ENCODE results near the gene PRCC. TPM values are rescaled to one million over a fixed set of nuclear protein-coding genes. Genes with fewer than 3 reads are reported as not detected.

Gene PRCC
- total and polyA plus RNA-seq, 2 of the 13 experiments (the other 11 are each of a cell fraction or from before 2014, with no cell fraction given) = 24.2 to 40.5 TPM

- TF ChIP-seq POGK (CRISPR knock-in tag; conservative IDR thresholded peaks at IDR 0.05) (no peak), ELF4 (CRISPR knock-in tag; IDR thresholded peaks at IDR 0.05; ENCODE audit: borderline replicate concordance) (no peak), BRCA1 (CRISPR knock-in tag; IDR thresholded peaks at IDR 0.05) (no peak), NKX3-1 (CRISPR knock-in tag; IDR thresholded peaks at IDR 0.05) (no peak), AGO2 (optimal IDR thresholded peaks at IDR 0.05; ENCODE audit: low read depth, low read length) (no peak), CEBPG (CRISPR knock-in tag; IDR thresholded peaks at IDR 0.05) (no peak), PAF1 (CRISPR knock-in tag; IDR thresholded peaks at IDR 0.05) (no peak), WIZ (CRISPR knock-in tag; IDR thresholded peaks at IDR 0.05) (no peak), GMEB1 (CRISPR knock-in tag; IDR thresholded peaks at IDR 0.05; ENCODE audit: borderline replicate concordance) (no peak), NFE2 (CRISPR knock-in tag; IDR thresholded peaks at IDR 0.05) (no peak), ZSCAN20 (CRISPR knock-in tag; IDR thresholded peaks at IDR 0.05; ENCODE audit: borderline replicate concordance) (no peak), SNRNP70 (IDR thresholded peaks at IDR 0.05; ENCODE audit: low read depth, low read length) (no peak), FOXK1 (CRISPR knock-in tag; IDR thresholded peaks at IDR 0.05; ENCODE audit: borderline replicate concordance, low read depth) (no peak), ZNF672 (CRISPR knock-in tag; IDR thresholded peaks at IDR 0.05) (no peak), GTF2F1 (IDR thresholded peaks at IDR 0.05; ENCODE audit: low read length) (no peak), U2AF1 (optimal IDR thresholded peaks at IDR 0.05; ENCODE audit: low read depth, low read length) (no peak), YEATS2 (CRISPR knock-in tag; IDR thresholded peaks at IDR 0.05; ENCODE audit: borderline replicate concordance) (no peak), U2AF2 (IDR thresholded peaks at IDR 0.05; ENCODE audit: low read depth, low read length) (no peak), KDM2A (CRISPR knock-in tag; IDR thresholded peaks at IDR 0.05; ENCODE audit: borderline replicate concordance, low read depth) (no peak), PHF21A (CRISPR knock-in tag; IDR thresholded peaks at IDR 0.05) (no peak), NR3C1 (CRISPR knock-in tag; IDR thresholded peaks at IDR 0.05) (no peak), CENPX (CRISPR knock-in tag; IDR thresholded peaks at IDR 0.05) (no peak), HCFC1 (IDR thresholded peaks at IDR 0.05; ENCODE audit: low read depth, low read length) (no peak)
These were observed 17.8 kb upstream of the PRCC start (continued) for GRCh38 chr1:156749419-156750118.
